Measurements from ENCODE around the gene TAF7L. TPM values are rescaled to one million over a fixed set of nuclear protein-coding genes. Genes with fewer than 3 reads are reported as not detected.

TAF7L gene
- total RNA-seq, 1 experiment from 2014 or later = 0.22 TPM

- RAD21 ChIA-PET (ENCODE audit: low non-redundant PET in 1 of 2, low total read pairs in 2 of 2, uncharacterized antibody in 2 of 2, unreplicated experiment in 2 of 2) = no interaction called here
Observed at GRCh38 chrX:101232316-101232715, 58.8 kb downstream of the TAF7L start.

More at GRCh38 chrX:101232316-101232715, 58.8 kb downstream of the TAF7L start:
- ATAC-seq (no peak), DNase-seq (ENCODE audit: low read depth, low spot score) (no peak)
- no peak for TF ChIP-seq ZBTB33 (IDR thresholded peaks at IDR 0.05; ENCODE audit: extremely low read depth, insufficient replicate concordance, low read length)
- TF ChIP-seq CTCF (IDR thresholded peaks at IDR 0.05 in 2 of 3, conservative IDR thresholded peaks at IDR 0.05 in 1 of 3; ENCODE audit: borderline replicate concordance in 1 of 3, insufficient read depth in 1 of 3, low read depth in 2 of 3, low read length in 2 of 3) = no peak
- TF ChIP-seq RAD21 (IDR thresholded peaks at IDR 0.05; ENCODE audit: low read depth) = no peak
- TF ChIP-seq MAX (IDR thresholded peaks at IDR 0.05) = no peak
- TF ChIP-seq SP1 (IDR thresholded peaks at IDR 0.05; ENCODE audit: low read depth) = no peak
- TF ChIP-seq ATF3 (IDR thresholded peaks at IDR 0.05) = no peak
- TF ChIP-seq EGR1 (IDR thresholded peaks at IDR 0.05; ENCODE audit: low read depth) = no peak
- TF ChIP-seq EZH2 (IDR thresholded peaks at IDR 0.05) = no peak
- no peak for TF ChIP-seq POLR2A (IDR thresholded peaks at IDR 0.05; ENCODE audit: borderline replicate concordance, extremely low read depth, insufficient read depth, insufficient read length)
- TF ChIP-seq REST (IDR thresholded peaks at IDR 0.05; ENCODE audit: low read depth) = no peak
- no peak for TF ChIP-seq POLR2AphosphoS5 (IDR thresholded peaks at IDR 0.05; ENCODE audit: low read depth, low read length)
- no peak for TF ChIP-seq ZFX (IDR thresholded peaks at IDR 0.05)
- TF ChIP-seq ELF1 (IDR thresholded peaks at IDR 0.05; ENCODE audit: borderline replicate concordance, low read depth) = no peak
- TF ChIP-seq ZNF274 (IDR thresholded peaks at IDR 0.05; ENCODE audit: low read depth, low read length) = no peak
- TF ChIP-seq SRF (IDR thresholded peaks at IDR 0.05; ENCODE audit: low read depth) = no peak
- TF ChIP-seq FOSL1 (IDR thresholded peaks at IDR 0.05; ENCODE audit: low read depth) = no peak
- no peak for TF ChIP-seq SIN3A (IDR thresholded peaks at IDR 0.05; ENCODE audit: low read depth)
- TF ChIP-seq CEBPB (IDR thresholded peaks at IDR 0.05; ENCODE audit: low read depth) = no peak
- Histone ChIP-seq H4K20me1 (ENCODE audit: insufficient read depth) (no peaks in the 10 kb centered on the region), H3K36me3 (ENCODE audit: control insufficient read depth in 1 of 2, insufficient read depth in 2 of 2, low read length in 2 of 2) (no peaks in the 10 kb centered on the region), H3K27me3 (ENCODE audit: insufficient read depth, low read length) (no peaks in the 10 kb centered on the region), H3K9me3 (ENCODE audit: control insufficient read depth in 1 of 2, insufficient read depth in 1 of 2, low read depth in 1 of 2, low read length in 2 of 2) (no peaks in the 10 kb centered on the region), H3K9me2 (ENCODE audit: insufficient read depth) (no peaks in the 10 kb centered on the region), H2AFZ (ENCODE audit: low read depth, low read length, poor library complexity, severe bottlenecking) (no peak overlapping the region), H3K27ac (ENCODE audit: low read depth, low read length) (no peak overlapping the region), H3K4me2 (ENCODE audit: low read length) (no peak overlapping the region), H3K4me1 (ENCODE audit: control insufficient read depth in 1 of 2, insufficient read depth in 2 of 2, low read length in 2 of 2) (no peaks in the 10 kb centered on the region), H3K9ac (ENCODE audit: low read length) (no peak overlapping the region), H3K79me2 (ENCODE audit: insufficient read depth, low read length) (no peaks in the 10 kb centered on the region), H3K4me3 (replicated peaks in 1 of 2; ENCODE audit: low read depth in 1 of 2, low read length in 2 of 2) (no peak overlapping the region)
- ChIA-PET POLR2A (no interaction called here), CTCF (no interaction called here)
- intact Hi-C loops (cut with micrococcal nuclease) = no loop called here
- BruUV-seq (replicated peaks) = no TSS peak
